HG02970 (cell line): ENCODE data around the gene DNAJC22.

Experiments
- ATAC-seq: cut with Tn5 transposase; IDR thresholded peaks from one replicate; pipeline ENCODE4 v1.9.1; 2021; ENCODE audit warnings: mild to moderate bottlenecking, moderate library complexity, moderate number of reproducible peaks; ENCODE audit not compliant: unreplicated experiment, low FRiP score

The DNAJC22 gene

DNA sequence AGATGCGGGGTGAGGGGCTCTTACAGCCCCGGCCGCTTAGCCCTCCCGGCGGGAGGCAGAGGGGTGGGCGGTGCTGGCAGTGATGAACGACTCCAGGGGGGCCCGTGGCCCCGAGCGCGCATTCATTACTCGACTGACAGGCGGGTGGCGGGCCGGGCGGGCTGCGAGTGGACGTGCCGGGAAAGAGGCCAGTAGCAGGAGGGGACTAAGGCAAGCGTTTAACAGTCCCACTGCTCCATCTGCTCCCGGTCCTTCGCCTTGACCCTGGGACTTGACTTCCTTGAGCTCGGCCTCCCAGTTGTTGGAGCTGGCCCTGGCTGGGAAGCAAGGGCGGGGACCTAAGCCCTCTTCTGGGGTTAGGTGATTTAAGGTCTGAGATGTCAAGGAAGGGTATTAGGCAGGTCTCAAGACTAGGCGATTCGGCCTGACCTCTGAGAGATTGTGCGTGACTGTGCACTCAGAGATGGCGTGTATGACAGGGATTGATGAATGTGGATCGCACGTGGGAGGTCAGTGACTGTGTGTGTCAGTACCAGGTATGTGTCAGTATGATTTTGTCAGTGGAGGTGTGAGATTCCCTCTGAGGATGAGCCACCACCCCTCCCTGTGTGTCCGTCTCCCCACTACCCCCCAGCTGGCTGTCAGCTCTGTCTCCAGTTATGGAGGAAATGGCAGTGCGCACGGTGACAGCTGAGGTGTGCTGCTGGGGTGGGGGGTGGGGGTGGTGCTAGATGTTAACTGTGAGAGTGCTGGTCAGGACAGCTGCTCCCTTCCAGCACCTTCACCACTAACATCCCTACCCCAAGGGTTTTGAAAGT is 3.6 kb upstream of the DNAJC22 start:
- ATAC-seq, result no peak

DNA sequence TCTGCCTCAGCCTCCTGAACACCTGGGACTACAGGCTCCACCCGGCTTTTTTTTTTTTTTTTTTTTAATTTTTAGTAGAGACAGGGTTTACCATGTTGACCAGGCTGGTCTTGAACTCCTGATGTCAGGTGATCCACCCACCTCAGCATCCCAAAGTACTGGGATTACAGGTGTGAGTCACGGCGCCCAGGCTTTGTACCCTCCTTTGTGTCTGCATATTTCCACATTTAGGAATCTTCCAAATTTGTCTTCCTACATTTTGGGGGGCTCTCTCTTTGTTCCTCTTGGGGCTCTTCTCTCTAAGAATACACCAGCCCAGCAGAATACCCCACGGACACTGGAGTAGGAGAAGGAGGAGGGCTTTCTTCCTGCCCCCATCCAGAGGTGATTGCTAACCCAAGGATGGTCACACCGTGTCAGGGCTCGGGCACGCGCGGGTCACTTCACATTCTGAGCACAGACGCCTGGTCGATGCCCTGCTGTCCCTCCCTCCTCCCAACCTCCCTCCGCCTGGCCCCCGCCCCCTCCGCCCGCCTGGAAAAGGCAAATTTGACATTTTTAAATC is 2.1 kb upstream of the DNAJC22 start:
- no peak for ATAC-seq

DNA sequence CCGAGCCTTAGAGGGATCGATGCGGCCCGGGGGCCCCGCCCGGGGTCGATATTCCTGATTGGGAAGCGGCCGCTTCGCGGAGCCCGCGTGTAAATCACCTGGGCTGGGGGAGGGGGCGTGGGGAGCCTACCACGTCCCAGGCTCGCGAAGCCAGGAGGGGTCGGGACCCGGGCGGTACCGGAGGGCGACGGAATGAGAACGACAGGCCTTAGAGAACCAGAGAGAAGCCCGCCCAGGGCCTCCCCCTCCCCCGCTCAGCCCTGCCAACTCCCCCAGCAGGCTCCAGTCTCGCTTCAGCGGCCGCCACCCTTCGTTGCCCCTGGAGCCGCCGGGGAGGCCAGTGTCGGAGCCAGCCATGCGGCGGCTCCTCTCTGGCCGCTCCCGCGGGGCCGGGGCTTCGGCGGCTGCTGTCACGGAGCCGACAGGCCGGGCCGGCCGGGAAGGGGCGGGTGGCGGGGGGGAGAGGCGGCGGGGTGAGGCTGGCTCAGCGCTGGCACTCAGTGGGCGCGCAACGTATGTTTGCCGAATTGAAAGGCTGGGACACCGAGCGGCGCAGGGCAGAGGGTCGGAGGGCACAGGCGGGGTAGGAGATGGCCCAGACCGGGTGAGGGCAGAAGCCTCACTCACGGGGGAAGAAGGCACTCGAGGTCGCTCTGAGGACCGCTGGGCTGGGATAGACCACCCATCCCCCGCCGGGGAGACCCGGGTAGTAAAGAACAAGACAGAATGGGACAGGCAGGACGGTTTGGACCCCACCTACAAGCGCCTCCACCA is 1.4 kb upstream of the DNAJC22 start:
- no peak for ATAC-seq

DNA sequence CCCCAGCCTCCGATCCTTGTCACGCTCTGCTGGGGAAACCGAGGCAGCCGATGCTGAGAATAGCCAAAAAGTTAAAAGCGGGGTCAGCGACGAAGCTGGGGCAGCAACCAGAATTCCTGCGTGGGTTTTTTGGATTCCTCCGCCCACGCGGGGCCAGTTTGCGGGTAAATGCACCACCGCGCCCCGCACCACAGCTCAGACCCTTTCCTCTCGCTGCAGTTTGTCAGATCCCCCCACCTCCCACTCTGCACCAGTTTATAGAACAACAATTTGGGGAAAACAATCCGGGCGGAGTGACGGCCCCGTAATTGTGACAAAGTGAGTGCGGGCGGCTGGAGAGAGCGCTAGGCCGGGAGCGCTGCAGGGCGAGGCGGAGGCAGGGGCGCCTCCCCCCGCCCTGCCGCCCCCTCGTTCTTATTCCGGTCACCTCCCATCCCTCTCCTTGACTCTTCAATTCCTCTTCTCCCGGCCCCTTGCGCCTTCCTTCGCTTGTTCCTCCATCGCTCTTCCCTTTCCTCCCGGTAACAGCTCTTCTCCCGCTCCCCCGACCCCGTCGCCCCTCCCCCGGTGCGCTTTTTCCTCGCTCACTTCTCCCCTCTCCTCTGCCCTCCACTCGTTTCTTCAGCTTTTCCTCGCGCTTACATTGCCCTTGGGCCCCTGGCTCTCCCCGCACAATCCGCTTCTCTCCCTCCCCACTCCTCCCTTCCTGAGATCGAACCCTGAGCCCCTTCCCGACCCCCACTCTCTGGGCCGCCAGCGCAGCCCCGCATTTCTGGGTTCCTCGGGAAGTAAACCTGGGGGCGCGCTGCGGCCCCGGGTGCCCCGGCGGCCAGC is 646 bp upstream of the DNAJC22 start:
- no peak for ATAC-seq

DNA sequence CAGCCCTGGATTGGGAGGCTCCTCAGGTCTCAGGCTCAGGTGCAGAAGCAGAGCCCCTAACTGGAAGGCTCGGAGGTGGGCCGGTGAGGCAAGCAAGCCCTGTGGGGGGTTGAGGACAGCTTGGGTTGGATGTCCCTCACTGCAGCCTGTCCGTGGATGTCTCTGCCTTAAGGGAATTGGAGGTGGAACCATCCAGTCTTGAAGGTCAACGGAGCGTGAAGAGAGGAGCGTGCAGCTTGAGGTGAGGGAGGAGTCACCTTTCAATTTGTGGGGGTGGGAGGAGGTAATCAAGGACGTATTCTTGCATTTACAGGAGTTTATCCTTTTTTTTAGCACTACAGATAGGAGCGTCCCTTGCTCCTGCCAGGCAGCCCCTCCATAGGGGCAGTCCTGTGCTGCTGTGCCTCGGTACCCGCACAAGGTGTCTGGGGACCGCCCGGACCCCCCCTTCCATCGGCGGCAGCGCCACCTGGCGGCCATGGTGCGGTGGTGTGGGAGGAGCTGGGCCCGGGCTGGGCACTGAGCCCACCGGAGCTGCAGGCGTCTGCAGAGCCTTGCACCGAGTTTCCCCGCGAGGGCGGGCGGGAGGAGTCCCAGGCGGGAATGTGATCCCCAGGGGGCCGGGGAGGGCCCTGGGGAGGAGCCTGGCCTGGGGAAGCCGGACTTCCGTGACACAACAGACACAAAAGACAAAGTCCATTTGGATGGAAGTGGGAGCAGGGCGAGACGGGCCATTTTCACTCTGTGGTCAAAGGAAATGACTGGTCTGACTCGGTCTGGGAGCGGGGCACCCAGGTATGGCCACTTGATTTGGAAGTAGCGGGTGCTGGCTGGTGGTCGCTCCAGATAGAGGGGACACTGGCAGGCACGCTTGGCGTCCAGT is 864 bp downstream of the DNAJC22 start:
- no peak for ATAC-seq

DNA sequence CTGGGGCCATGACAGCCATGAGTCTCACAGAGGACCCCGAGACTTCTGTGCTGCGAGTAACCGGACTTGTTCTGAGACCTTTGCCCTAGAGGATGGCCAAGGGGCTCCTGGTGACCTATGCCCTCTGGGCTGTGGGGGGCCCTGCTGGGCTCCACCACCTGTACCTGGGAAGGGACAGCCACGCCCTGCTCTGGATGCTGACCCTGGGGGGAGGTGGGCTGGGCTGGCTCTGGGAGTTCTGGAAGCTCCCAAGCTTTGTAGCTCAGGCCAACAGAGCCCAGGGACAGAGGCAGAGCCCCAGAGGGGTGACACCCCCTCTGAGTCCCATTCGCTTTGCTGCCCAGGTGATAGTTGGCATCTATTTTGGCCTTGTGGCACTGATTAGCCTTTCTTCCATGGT is 2.1 kb downstream of the DNAJC22 start:
- ATAC-seq, result no peak

DNA sequence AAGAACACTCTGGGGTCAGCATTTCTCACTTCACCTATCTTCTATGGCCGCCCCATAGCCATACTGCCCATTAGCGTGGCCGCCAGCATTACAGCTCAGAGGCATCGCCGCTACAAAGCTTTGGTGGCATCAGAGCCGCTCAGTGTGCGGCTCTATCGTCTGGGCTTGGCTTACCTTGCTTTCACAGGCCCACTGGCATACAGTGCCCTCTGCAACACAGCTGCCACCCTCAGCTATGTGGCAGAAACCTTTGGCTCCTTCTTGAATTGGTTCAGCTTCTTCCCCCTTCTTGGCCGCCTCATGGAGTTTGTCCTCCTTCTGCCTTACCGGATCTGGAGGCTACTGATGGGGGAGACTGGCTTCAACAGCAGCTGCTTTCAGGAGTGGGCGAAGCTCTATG is 2.6 kb downstream of the DNAJC22 start:
- no peak for ATAC-seq

DNA sequence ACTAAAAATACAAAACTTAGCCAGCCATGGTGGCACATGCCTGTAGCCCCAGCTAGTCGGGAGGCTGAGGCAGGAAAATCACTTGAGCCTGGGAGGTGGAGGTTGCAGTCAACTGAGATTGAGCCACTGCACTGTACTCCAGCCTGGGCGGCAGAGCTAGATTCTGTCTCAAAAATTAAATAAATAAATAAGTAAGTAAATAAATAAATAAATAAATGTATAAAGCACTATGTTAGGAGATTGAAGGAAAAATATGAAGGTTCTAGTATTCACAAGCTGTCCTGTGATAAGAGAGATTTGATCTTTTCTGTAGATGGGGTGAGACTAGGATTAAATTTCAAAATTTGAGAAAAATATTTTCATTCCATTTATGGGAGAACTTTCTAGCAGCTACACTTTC is 5.7 kb downstream of the DNAJC22 start:
- no peak for ATAC-seq

DNA sequence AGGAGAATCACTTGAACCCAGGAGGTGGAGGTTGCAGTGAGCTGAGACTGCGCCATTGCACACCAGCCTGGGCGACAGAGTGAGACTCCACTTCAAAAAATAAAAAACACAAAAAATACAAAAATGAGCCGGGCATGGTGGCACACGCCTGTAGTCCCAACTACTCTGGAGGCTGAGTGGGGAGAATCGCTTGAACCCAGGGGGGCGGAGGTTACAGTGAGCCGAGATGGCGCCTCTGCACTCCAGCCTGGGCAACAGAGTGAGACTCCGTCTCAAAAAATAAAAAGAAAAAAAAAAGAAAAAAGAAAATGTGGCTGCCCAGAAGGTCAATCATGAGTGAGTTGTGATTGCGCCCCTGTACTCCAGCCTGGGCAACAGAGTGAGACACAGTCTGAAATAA is 9.2 kb downstream of the DNAJC22 start:
- ATAC-seq, result no peak

DNA sequence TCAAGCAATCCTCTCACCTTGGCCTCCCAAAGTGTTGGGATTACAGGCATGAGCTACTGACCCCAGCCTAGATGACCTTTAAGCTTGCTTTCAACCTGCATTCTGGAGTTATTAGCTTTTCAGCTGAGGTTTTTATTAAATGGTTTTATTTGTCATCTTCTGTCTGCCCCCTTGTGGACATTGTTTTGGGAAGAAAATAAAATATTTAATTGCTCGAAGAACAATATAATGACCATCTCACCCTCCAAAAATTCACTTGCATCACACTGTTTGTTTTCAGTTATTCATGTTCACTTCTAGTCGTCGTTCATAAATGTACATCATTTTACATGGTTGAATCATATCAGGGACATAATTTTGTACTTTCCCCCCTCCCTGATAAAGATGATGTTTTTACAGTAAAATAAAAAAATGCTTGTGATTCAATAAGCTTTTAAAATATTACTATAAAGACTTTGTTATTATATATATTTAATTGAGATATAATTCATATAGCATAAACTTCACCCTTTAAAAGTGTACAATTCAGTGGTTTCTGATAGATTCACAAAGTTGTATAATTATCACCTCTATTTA is 10.5 kb downstream of the DNAJC22 start:
- ATAC-seq, result no peak

DNA sequence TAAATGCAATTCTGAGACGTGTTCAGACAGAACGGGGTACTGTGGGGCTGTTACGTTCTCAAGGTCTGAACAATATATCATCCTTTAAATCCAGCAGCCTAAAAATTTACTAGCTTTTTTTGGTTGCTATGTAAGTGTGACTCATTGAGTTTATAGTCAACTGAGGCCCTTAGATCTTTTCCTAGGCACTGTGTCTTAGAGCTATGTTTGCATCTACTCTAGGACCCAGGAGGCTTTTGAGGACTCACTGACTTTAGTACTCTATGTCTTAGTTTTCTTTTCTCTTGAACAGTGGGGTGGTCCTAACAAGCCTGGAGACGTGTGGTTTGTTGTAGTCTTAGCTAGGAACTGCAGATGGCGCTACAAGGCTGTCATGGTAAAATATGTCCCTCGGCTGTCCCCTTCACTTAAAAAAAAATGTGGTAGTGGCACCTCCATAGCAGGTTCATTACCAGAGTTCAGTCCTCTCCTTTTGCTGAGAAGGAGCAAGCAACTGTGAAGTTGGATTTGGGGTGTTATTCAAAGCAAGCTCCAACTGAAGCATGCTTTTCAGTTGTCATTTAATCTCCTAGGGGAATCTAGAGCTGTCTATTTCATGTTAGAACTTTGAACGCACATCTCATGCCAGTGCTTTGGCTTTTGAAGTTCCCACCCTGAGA is 11.9 kb downstream of the DNAJC22 start:
- ATAC-seq, result no peak

DNA sequence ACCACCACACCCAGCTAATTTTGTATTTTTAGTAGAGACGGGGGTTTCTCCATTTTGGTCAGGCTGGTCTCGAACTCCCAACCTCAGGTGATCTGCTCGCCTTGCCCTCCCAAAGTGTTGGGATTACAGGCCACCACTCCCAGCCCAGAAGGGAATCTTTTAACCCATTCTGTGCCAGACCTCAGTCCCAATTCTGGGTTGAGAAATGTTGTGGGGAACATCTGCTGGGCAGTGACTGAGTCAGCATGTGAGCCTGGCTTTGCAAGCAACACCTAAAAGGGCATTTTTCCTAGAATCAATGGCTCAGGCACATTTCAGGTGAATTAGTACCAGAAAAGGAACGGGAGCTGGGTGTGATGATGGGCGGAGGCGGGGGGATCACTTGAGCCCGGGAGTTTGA is 13.0 kb downstream of the DNAJC22 start:
- no peak for ATAC-seq

DNA sequence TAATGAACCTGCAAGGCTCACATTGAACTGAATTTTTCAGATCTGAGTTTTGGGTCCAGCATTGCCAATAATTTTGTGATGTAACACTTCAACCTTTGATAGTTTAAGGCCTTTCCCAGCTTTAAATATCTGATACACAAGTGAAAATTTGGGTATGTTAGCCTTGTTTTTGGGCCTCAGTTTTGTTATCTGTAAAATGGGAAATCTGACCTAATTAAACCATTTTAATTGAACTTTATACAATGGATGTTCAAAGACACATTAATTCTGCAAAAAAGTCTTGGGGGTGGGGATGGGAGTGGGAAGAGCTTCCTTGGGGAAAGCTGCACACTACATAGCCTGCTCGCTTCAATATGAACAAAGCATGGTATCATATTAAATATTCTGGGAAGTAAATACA is 15.4 kb downstream of the DNAJC22 start:
- no peak for ATAC-seq

DNA sequence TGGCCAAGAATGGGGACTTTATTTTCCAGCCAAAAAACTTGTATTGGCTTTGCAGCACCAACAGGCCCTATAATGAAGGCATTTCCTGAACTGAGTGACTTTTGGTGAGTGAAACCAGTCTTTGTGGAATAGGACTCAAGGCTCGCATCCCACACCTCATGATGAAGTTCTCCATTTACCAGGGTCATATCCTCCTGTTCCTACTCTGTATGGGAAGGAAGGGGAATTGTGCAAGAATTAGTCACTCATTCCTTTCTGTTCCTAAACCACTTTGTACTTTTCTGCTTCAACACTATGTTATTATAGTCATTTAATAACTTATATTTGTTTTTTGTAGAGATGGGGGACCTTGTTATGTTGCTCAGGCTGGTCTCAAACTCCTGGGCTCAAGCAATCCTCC is 18.3 kb downstream of the DNAJC22 start:
- ATAC-seq, result no peak

DNA sequence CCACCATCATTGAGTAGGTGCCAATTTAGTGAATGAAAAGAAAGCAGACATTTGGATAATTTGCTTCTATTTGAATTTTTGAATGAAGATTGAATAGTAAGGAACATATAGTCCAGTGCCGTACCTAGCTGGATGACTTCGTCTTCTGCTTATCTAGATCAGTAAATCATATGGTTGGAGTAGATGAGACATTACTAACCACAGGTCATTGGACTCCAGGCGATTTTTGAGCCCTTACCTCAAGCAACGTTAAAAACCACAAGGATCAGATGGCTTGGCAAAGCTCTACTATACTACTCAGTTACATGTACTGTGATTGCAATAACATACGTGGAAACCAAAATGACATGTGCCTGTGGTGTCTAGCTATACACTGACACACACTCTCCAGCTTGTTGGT is 18.9 kb downstream of the DNAJC22 start:
- ATAC-seq, result no peak

DNA sequence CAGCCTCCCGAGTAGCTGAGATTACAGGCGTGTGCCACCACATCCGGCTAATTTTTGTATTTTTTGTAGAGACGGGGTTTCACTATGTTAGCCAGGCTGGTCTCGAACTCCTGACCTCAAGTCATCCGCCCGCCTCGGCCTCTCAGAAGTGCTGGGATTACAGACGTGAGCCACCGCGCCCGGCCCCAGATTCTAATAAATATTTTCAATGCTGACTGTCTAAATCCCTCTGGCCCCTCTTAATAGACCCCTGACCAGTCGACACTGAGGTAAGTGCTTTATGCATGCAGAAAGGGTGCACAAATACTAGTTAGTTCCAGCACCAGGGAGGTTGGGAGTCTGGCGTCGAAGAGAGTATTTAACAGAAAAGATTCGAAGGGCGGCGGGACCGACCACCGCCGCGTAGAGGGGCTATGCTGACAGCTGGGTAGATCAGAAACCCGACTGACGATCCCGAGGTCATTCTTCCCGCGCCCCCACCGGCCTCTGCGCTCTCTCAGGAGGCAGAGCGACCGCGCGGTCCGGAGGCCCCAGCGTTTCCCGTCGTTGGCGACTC is 19.5 kb downstream of the DNAJC22 start:
- ATAC-seq, result no peak

DNA sequence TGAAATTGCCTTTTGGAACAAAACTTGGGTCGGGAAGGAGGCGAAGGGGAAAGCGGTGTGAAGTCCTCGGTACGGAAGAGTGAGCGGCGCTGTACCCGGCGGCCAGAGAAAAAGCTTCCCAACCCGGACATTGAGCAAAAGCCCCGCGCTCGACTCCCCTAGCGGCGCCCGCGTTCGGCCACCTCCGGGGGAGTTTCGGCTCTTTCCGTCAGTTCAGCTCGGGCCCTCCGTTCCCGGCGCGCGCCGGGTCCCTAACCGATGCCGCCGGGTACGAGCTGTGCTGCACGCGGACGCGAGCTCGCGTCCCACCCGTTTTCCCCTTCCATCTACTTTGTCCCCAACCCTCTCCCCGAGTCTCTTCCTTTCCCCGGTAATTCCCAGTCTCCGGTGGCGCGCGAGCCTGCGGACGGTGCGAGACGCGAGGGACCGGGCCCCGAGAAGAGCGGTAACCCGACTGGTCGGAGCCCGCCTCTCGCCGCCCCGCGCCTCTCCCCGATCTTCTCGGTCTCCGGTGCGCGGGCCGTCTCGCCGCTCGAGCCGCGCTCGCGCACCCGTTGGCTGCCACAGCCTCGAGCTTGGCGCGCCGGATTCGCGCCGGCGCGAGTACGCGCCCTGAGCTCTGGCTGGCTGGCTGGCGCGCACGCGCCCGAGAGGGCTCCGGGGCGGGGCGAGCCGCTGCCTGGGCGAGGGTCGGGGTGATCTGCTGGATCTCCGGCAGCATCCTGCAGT is 20.1 kb downstream of the DNAJC22 start:
- peak; percentile 67 for ATAC-seq
